NCI-H748 (cell line): Measurements from ENCODE around the gene SCYL1.
"Not testable (repeated sequence)": the region's sequence is repeated elsewhere in the genome, so short reads cannot be mapped to it uniquely, and the experiment has no call there.

Experiments
- DNase-seq: peaks from one replicate; lab custom pipeline; 2025; ENCODE audit not compliant: unreplicated experiment; lab: John Stamatoyannopoulos, UW

The SCYL1 gene

GRCh38 chr11:65504674-65505465, 20.0 kb upstream of the SCYL1 start:
- peak; percentile 26 for DNase-seq

DNA sequence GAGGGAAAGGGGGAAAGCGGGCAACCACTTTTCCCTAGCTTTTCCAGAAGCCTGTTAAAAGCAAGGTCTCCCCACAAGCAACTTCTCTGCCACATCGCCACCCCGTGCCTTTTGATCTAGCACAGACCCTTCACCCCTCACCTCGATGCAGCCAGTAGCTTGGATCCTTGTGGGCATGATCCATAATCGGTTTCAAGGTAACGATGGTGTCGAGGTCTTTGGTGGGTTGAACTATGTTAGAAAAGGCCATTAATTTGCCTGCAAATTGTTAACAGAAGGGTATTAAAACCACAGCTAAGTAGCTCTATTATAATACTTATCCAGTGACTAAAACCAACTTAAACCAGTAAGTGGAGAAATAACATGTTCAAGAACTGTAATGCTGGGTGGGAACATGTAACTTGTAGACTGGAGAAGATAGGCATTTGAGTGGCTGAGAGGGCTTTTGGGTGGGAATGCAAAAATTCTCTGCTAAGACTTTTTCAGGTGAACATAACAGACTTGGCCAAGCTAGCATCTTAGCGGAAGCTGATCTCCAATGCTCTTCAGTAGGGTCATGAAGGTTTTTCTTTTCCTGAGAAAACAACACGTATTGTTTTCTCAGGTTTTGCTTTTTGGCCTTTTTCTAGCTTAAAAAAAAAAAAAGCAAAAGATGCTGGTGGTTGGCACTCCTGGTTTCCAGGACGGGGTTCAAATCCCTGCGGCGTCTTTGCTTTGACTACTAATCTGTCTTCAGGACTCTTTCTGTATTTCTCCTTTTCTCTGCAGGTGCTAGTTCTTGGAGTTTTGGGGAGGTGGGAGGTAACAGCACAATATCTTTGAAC, 19.2 kb upstream of the SCYL1 start:
- DNase-seq = no peak

DNA sequence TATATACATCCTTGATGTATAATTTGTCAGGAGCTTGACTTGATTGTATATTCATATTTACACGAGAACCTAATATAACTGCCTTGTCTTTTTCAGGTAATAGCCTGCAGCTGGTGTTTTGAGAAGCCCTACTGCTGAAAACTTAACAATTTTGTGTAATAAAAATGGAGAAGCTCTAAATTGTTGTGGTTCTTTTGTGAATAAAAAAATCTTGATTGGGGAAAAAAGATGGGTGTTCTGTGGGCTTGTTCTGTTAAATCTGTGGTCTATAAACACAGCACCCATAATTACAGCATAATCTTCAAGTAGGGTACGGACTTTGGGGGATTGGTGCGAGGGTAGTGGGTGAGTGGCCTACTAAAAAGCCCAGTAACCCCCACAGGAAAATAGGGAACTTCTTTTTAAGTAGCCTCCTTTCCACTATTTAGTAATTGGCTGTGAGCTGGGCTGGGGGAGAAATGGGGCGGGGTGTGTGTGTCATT, 18.6 kb upstream of the SCYL1 start:
- no peak for DNase-seq

GRCh38 chr11:65506772-65507505, 17.9 kb upstream of the SCYL1 start:
- DNase-seq = peak; percentile 65

DNA sequence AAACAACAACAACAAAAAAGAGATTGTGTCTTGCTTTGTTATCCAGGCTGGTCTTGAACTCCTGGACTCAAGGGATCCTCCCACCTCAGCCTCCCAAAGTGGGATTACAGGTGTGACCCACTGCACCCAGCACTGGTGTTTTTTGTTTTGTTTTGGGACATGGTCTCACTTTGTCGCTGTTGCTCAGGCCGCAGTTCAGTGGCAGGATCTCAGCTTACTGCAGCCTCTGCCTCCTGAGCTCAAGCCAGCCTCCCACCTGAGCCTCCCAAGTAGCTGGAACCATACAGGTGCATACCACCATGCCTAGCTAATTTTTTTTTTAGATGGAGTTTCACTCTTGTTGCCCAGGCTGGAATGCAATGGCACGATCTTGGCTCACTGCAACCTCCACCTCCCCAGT, 12.6 kb upstream of the SCYL1 start:
- DNase-seq = not testable (repeated sequence)

GRCh38 chr11:65516135-65516968, 8.5 kb upstream of the SCYL1 start:
- DNase-seq = no peak

DNA sequence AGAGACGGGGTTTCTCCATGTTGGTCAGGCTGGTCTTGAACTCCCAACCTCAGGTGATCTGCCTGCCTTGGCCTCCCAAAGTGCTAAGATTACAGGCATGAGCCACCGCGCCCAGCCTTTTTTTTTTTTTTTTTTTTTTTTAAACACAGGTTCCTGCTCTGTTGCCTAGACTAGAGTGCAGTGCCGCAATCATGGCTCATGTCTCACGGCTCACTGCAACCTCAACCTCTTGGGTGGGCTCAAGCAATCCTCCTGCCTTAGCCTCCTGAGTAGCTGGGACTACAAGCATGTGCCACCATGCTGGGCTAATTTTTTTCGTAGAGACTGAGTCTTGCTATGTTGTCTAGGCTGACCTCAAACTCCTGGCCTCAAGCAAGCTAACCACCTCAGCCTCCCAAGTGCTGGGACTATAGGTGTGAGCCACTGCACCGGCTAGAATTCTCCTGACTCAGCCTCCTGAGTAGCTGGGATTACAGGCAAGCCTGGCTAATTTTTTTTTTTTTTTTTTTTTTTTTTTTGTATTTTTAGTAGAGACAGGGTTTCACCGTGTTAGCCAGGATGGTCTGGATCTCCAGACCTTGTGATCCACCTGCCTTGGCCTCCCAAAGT, 5.8 kb upstream of the SCYL1 start:
- not testable (repeated sequence) for DNase-seq

- DNase-seq = not testable (repeated sequence)
Measured at GRCh38 chr11:65521777-65522521, 2.9 kb upstream of the SCYL1 start.

GRCh38 chr11:65522718-65523630, 1.9 kb upstream of the SCYL1 start:
- not testable (repeated sequence) for DNase-seq

DNA sequence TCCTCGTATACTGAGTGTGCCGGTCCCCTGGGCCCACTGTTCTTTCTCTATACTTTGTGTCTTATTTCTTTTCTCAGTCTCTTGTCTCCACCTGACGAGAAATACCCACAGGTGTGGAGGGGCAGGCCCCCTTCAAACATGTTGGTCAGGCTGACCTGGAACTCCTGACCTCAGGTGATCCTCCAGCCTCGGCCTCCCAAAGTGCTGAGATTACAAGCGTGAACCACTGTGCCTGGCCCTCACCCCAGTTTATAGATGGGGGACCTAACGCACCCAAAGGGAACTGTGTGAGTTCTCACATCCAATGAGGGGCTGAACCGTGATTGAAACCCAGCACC, 1.3 kb upstream of the SCYL1 start:
- not testable (repeated sequence) for DNase-seq

- DNase-seq = peak; percentile 58
Measured at GRCh38 chr11:65524014-65524740, 706 bp upstream of the SCYL1 start.

DNA sequence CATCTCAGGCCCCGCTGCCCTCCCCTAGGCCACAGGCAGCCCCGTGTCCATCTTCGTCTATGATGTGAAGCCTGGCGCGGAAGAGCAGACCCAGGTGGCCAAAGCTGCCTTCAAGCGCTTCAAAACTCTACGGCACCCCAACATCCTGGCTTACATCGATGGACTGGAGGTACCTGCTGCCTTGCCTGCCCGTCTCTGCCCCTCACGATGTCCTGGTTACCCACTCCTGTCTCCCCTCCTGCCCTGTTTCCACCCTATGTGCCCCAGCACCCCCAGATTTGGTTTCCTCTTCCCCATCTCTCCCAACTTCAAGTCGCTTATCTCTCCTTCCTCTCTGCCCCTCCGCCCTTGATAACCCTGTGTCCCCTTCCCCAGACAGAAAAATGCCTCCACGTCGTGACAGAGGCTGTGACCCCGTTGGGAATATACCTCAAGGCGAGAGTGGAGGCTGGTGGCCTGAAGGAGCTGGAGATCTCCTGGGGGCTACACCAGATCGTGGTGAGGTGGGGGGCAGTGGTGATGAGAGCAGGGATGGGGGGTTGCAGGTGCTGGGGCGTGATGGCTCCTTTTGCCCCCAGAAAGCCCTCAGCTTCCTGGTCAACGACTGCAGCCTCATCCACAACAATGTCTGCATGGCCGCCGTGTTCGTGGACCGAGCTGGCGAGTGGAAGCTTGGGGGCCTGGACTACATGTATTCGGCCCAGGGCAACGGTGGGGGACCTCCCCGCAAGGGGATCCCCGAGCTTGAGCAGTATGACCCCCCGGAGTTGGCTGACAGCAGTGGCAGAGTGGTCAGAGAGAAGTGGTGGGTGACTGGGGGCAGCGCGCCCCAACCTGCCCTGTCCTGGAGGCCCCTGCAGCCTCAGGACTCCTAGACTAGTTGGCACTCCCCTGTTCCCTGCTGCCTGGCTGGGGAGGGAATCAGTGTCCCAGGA, 930 bp downstream of the SCYL1 start:
- no peak for DNase-seq

- DNase-seq = no peak
Measured at GRCh38 chr11:65526744-65527143, 1.9 kb downstream of the SCYL1 start.

GRCh38 chr11:65528819-65529350, 4.0 kb downstream of the SCYL1 start:
- DNase-seq = no peak

DNA sequence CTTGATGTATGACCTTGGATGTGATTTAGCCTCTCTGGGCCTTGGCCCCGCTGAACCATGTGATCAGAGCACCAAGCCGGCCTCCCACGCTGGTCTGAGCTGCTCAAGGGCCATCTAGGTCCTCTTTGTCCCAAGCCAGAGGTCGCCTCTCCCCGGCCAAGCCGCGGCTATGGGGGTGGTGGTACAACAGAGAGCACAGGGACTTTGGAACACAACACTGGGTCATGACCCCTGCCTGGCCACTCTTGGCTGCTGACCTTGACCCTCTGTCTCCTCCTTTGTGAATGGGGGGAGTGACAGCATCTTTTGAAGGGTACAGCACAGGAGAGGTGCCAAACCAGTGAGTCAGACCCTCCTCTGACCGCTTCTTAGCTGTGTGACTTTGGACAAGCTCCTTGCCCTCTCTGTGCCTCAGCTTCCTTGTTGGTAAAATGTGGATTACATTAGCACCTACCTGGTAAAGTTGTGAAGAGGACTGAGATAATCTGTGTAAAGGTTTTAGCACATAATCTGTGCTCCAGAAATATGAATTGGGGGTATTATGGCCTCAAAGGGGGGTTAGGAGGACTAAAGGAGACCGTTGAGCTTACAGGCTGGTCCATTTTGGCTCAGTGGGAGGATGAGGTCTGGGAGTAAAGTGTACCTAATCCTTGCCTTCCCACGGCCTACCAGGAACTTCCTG, 4.7 kb downstream of the SCYL1 start:
- no peak for DNase-seq

DNA sequence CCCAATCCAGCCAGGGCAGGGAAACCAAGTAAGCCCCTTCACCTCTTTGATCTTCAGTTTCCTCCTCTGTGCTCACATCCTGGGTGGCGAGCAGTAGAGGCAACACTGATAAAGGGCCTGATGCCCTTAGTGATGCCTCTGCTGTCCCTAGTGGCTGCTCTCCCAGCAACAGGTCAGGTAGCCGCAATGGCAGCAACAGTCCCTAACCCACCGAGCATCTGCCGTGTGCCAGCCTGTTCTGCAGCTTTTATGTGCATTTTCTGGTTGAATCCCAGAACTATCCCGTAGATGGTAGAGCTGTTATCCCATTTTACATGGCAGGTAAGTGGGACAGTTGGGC, 5.2 kb downstream of the SCYL1 start:
- DNase-seq = no peak
